Tibial artery (tissue), 4 donors: ENCODE data around the gene VPS26A.

ENCODE experiments used
- DNase-seq, 2 donors: peaks; one replicate each; pipeline ENCODE4 v3.0.0-alpha.2; 2019
- H3K27ac ChIP-seq, 2 donors: fragments of 200-600 bp; sonication (generic) in 1 of 2; 1 replicate in 1 of 2; 2 replicates in 1 of 2; pipeline ENCODE4 v1.5.1; 2018 to 2019; ENCODE audit warnings: mild to moderate bottlenecking in 1 of 2
- H3K27me3 ChIP-seq, 2 donors: fragments of 200-600 bp; sonication (generic) in 1 of 2; one replicate each; pipeline versions ENCODE4 v1.5.1 to v1.6.0; 2016 to 2019
- H3K36me3 ChIP-seq, 3 donors: fragments of 200-600 bp; sonication (generic) in 2 of 3; one replicate each; pipeline ENCODE4 v1.5.1; 2016 to 2019; ENCODE audit warnings: mild to moderate bottlenecking in 2 of 3
- H3K4me1 ChIP-seq, 4 donors: fragments of 200-600 bp; sonication (generic) in 2 of 4; 1 replicate in 3 of 4; 2 replicates in 1 of 4; pipeline ENCODE4 v1.5.1; 2016 to 2019
- H3K4me3 ChIP-seq, 2 donors: fragments of 200-600 bp; sonication (generic) in 1 of 2; 1 replicate in 1 of 2; 2 replicates in 1 of 2; pipeline ENCODE4 v1.5.1; 2018 to 2019; ENCODE audit warnings: mild to moderate bottlenecking in 2 of 2
- H3K9me3 ChIP-seq, 3 donors: fragments of 200-600 bp; sonication (generic) in 1 of 3; one replicate each; pipeline ENCODE4 v1.5.1; 2016 to 2019
- CTCF ChIP-seq, 2 experiments: fragments of 200-600 bp in 1 of 2; fragments of 450-650 bp in 1 of 2; IDR thresholded peaks; one replicate each; pipeline ENCODE4 v1.5.1; 2017 to 2019; ENCODE audit warnings: antibody characterized with exemption in 2 of 2, mild to moderate bottlenecking in 1 of 2, moderate library complexity in 1 of 2
- intact Hi-C: fragments of 100-400 bp; cut with DNase I; formaldehyde crosslinking; loops from one replicate; pipeline ENCODE4 v1.15.0; 2023; ENCODE audit warnings: low total_unique reads

Gene VPS26A

GRCh38 chr10:69217119-69217754, 93.3 kb downstream of the VPS26A start:
- H3K4me1 ChIP-seq = no peaks in the 10 kb centered on the region
- no peak overlapping the region for H3K27ac ChIP-seq
- H3K9me3 ChIP-seq = no peaks in the 10 kb centered on the region
- no peak for TF ChIP-seq CTCF (IDR thresholded peaks at IDR 0.05)
- DNase-seq = no peak
- H3K27me3 ChIP-seq = peaks cover 0 to 22% of the 10 kb centered on the region in 2 donors
- no peaks in the 10 kb centered on the region for H3K36me3 ChIP-seq
- intact Hi-C loops = no loop called here
- no peak overlapping the region for H3K4me3 ChIP-seq

- Histone ChIP-seq H3K4me1 (peaks cover 0 to 3% (median 0%) of the 10 kb centered on the region in 4 donors), H3K27ac (no peak overlapping the region), H3K36me3 (no peaks in the 10 kb centered on the region), H3K4me3 (no peak overlapping the region), H3K27me3 (peaks cover 0 to 22% of the 10 kb centered on the region in 2 donors), H3K9me3 (no peaks in the 10 kb centered on the region)
- DNase-seq = no peak
- intact Hi-C loops = no loop called here
- TF ChIP-seq CTCF (IDR thresholded peaks at IDR 0.05) = no peak
Observed at GRCh38 chr10:69218831-69219230, 94.9 kb downstream of the VPS26A start.

GRCh38 chr10:69220041-69220451, 96.1 kb downstream of the VPS26A start, which contains the start of gene HKDC1:
Gene HKDC1, plus strand, starts transcription at chr10:69220332. Its CDS starts 104 bp downstream, at chr10:69220436.
- H3K4me1 ChIP-seq = peaks cover 0 to 3% (median 0%) of the 10 kb centered on the region in 4 donors
- DNase-seq = no peak
- intact Hi-C loops = no loop called here
- H3K36me3 ChIP-seq = no peaks in the 10 kb centered on the region
- H3K9me3 ChIP-seq = no peaks in the 10 kb centered on the region
- H3K27ac ChIP-seq = no peak within 1 kb of the TSS
- H3K4me3 ChIP-seq = no peak within 1 kb of the TSS
- H3K27me3 ChIP-seq = peaks cover 0 to 19% of the 10 kb centered on the region in 2 donors
- no peak for TF ChIP-seq CTCF (IDR thresholded peaks at IDR 0.05)

- H3K27ac ChIP-seq = no peak overlapping the region
- H3K4me1 ChIP-seq = peaks cover 0 to 6% (median 0%) of the 10 kb centered on the region in 4 donors
- H3K36me3 ChIP-seq = no peaks in the 10 kb centered on the region
- intact Hi-C loops = no loop called here
- no peak overlapping the region for H3K4me3 ChIP-seq
- no peak for TF ChIP-seq CTCF (IDR thresholded peaks at IDR 0.05)
- DNase-seq = no peak
- no peaks in the 10 kb centered on the region for H3K9me3 ChIP-seq
- peaks cover 0 to 19% of the 10 kb centered on the region in 2 donors for H3K27me3 ChIP-seq
Observed at GRCh38 chr10:69220507-69220906, 96.5 kb downstream of the VPS26A start.
